GM23248 (cell line): ENCODE data around the gene CEP164.

ENCODE experiments used
- EZH2 ChIP-seq: fragments of 200-600 bp; sonication (generic); IDR thresholded peaks from 2 replicates; pipeline ENCODE4 v1.6.1; 2018; ENCODE audit warnings: antibody characterized with exemption, mild to moderate bottlenecking; ENCODE audit not compliant: insufficient read depth, poor library complexity, severe bottlenecking
- EZH2phosphoT487 ChIP-seq: fragments of 200-600 bp; sonication (generic); IDR thresholded peaks from 2 replicates; pipeline ENCODE4 v1.6.1; 2018; ENCODE audit warnings: antibody characterized with exemption, moderate library complexity, mild to moderate bottlenecking, low read depth; ENCODE audit not compliant: insufficient read depth

- TF ChIP-seq EZH2, result no peak
- no peak for TF ChIP-seq EZH2phosphoT487
Measured at GRCh38 chr11:117366248-117366647, 38.6 kb downstream of the CEP164 start.
